ENCODE results near the gene DENND2C.
A peak's percentile ranks its signal among the peaks of the same experiment; 100 is the strongest.

Gene DENND2C

DNA sequence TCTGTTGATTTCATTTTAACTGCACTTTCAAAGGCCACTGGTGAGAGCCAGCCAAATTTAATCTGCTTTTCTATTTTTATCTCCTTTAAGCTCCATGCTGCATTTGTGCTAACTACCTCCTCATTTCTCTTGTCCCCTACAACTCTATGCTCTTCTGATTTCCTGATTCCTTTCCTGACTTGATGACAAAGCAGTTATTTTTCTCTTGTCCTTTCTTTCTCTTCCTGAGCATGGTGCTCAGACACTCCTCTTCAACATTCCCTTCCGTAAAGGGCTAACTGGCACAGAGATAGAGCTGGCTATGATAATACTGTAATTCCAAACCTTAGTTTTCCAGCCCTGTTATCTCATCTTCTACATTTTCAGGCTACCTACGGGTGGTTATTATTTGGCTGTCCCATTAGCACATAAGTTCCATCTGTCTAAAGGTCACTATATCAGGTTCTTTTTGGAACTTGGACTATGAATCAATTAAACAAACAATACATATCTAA is 81.6 kb downstream of the DENND2C start:
- TF ChIP-seq, protein P1, sequence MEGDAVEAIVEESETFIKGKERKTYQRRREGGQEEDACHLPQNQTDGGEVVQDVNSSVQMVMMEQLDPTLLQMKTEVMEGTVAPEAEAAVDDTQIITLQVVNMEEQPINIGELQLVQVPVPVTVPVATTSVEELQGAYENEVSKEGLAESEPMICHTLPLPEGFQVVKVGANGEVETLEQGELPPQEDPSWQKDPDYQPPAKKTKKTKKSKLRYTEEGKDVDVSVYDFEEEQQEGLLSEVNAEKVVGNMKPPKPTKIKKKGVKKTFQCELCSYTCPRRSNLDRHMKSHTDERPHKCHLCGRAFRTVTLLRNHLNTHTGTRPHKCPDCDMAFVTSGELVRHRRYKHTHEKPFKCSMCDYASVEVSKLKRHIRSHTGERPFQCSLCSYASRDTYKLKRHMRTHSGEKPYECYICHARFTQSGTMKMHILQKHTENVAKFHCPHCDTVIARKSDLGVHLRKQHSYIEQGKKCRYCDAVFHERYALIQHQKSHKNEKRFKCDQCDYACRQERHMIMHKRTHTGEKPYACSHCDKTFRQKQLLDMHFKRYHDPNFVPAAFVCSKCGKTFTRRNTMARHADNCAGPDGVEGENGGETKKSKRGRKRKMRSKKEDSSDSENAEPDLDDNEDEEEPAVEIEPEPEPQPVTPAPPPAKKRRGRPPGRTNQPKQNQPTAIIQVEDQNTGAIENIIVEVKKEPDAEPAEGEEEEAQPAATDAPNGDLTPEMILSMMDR (conservative IDR thresholded peaks at IDR 0.05; ENCODE audit: low read depth) = no peak
- POLR2A ChIA-PET (ENCODE audit: low non-redundant PET) = no interaction called here
- CTCF ChIA-PET = no interaction called here
- no peak overlapping the region for H3K27ac ChIP-seq
- no peak for DNase-seq (ENCODE audit: low spot score)

DNA sequence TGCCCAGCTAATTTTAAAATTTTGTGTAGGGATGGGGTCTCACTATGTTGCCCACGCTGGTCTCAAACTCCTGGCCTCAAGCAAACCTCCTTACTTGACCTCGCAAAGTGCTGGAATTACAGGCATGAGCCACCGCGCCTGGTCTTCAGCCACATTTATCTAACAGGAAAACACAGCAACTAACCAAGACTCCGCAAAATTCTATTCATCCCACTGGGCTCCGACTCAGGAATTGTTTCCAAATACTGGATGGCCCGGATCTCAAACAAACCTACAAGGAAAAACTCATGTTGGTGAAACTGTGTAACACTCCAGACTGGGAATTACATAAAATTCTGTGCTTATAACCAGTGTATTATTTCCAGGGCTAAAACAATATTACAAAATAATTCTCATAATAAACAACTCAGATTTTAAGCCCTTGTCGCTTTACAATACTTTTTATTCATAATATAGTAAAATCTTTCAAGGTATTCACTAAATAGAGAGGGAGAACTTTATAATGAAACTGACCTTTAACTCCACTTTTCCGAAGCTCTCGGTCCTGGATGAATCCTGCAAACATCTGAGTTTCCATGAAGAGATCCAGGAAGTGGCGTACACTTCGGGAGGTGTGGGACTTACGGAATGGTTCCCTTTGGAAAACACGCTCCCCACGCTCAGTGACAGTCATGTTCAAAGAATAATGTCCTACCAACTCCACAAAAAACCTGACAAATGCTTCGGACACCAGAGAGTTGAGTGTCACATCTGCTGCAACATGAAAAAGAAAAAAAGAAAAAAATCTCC is 82.5 kb downstream of the DENND2C start:
- ChIA-PET POLR2A (ENCODE audit: low non-redundant PET) (no interaction called here), CTCF (no interaction called here)
- no peak overlapping the region for H3K27ac ChIP-seq
- no peak for DNase-seq (ENCODE audit: low spot score)
- TF ChIP-seq, protein P1 (conservative IDR thresholded peaks at IDR 0.05; ENCODE audit: low read depth) = no peak

DNA sequence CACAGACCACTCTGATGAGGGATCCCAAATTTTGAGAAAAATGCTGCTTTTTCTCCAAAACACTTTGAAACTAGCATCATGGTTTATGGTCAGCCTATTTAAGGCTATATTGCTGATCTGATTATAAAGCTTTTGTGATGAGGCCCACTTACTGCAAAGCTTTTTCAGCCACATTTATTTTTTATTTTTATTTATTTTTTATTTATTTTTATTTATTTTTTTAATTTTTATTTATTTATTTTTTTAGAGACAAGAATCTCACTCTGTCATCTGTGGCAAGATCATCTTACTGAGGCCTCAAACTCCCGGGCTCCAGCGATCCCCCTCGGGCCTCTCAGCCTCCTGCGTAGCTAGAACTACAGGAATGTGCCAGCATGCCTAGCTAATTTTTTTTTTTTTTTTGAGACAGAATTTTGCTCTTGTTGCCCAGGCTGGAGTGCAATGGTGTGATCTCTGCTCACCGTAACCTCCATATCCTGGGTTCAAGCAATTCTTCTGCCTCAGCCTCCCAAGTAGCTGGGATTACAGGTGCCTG is 83.3 kb downstream of the DENND2C start:
- ChIA-PET POLR2A (ENCODE audit: low non-redundant PET) (no interaction called here), CTCF (no interaction called here)
- TF ChIP-seq, protein P1 (conservative IDR thresholded peaks at IDR 0.05; ENCODE audit: low read depth) = no peak
- H3K27ac ChIP-seq = no peak overlapping the region
- DNase-seq (ENCODE audit: low spot score) = no peak

DNA sequence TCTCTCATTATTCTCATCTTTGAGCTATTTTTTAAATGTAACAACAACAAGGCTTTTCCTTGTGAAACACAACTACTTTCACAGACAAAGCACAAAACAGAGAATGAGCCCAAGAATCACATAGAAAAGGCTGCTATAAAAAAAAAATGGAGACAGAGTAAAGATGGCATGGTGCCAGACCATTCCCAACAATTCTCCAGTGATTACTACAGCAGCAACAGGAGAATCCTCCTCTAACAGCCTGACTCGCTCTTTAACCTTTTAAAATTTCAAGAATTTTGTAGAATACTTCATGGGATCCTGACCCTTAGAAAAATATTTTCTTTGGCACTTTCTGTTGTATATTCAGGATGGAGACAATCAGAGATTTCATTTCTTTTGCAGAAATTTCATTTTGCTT is 84.6 kb downstream of the DENND2C start:
- TF ChIP-seq, protein P1 (conservative IDR thresholded peaks at IDR 0.05; ENCODE audit: low read depth) = no peak
- ChIA-PET POLR2A (ENCODE audit: low non-redundant PET) (no interaction called here), CTCF (no interaction called here)
- H3K27ac ChIP-seq = no peak overlapping the region
- DNase-seq (ENCODE audit: low spot score) = no peak

DNA sequence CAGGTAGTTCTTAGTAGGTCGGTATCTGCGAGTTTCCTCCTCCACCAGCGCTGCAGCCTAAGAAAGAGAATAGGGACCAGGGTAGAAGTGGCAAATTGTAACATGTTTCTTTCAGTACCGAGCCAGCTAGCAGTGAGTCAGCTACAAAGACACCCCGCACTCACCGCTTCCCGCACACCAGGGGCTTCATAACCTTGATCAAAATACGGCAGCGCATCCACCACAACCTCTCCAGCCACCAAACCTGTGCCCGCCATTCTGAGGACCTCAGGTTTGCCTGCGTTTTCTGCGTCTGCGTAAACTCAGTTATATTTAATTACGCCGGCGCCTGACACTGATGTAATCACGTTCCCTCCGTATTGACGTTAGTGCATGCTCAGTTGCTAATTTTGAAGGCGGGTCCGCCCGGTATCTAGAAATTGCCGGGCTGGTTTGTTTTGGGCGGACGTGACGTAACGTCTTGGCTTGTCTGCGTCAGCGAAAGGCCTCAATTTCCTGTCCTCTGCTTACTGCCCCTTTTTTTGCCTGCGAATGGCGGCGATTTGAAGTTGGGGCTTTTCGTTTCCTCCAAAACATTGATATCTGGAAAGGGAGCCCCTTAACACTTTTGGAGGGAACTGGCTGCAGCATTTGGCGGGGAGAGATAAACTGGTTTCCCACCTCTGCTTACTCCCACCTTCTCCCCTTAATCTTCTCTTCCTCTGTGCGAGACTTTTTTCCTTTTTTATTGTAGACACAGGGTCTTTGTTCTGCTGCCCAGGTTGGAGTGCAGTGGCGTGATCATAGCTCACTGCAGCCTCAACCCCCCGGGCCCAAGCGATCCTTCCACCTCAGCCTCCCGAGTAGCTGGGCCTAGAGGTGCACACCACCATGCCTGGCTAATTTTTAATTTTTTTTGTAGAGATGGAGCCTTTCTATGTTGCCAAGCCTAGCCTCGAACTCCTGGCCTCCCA is 88.2 kb downstream of the DENND2C start, which contains the start of gene BCAS2:
TSS of gene BCAS2 (minus strand) at position 281 of the 953 bp plus-strand sequence. CDS start at position 257, 24 bp downstream.
- POLR2A ChIA-PET (ENCODE audit: low non-redundant PET) = no interaction called here
- DNase-seq (ENCODE audit: low spot score) = peak; percentile 94
- CTCF ChIA-PET = interaction anchor here (0.6 to 0.9 kb wide), 3 partner anchors 39 to 89 kb away, joined by 3 to 4 read pairs (median 3); no protein-coding TSS in a partner anchor
- TF ChIP-seq, protein P1 (conservative IDR thresholded peaks at IDR 0.05; ENCODE audit: low read depth) = no peak
- peak within 1 kb of the TSS; percentile 68 for H3K27ac ChIP-seq

DNA sequence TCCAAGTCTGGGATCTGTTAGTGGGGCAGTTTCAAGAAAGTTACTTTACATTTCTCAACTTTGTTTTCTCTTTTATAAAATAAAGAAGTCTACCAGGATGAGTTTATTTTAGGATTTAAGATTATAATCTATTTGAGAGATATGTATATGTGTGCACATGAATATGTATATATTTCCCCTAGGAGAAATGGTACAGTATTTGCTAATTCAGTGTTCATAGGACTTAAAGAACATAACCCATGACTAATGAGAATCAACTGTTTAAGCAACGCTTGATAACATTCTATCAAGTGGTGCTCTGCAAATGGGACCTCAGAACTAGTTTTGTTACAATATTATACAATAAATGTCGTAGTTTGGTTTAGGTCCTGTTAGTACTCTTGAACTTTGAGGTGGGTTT is 95.5 kb downstream of the DENND2C start:
- no peak for DNase-seq (ENCODE audit: low spot score)
- ChIA-PET POLR2A (ENCODE audit: low non-redundant PET) (no interaction called here), CTCF (interaction anchor here (0.5 kb wide), 1 partner anchor 18 kb away, joined by 4 read pairs; no protein-coding TSS in a partner anchor)
- TF ChIP-seq, protein P1 (conservative IDR thresholded peaks at IDR 0.05; ENCODE audit: low read depth) = no peak
- H3K27ac ChIP-seq = no peak overlapping the region

Data from RWPE1 (cell line).